Testis (tissue), 3 donors: Measurements from ENCODE around the gene OSTF1. TPM values are rescaled to one million over a fixed set of nuclear protein-coding genes. Genes with fewer than 3 reads are reported as not detected.

ENCODE experiments used
- DNase-seq: peaks from one replicate; pipeline ENCODE4 v3.0.0-alpha.2; 2019
- H3K27ac ChIP-seq, 2 donors: fragments of 200-600 bp; sonication (generic); one replicate each; pipeline ENCODE4 v1.5.1; 2019
- H3K27me3 ChIP-seq: fragments of 200-600 bp; sonication (generic); one replicate; pipeline ENCODE4 v1.5.1; 2019
- H3K36me3 ChIP-seq: fragments of 200-600 bp; sonication (generic); one replicate; pipeline ENCODE4 v1.5.1; 2017; ENCODE audit warnings: low read depth; ENCODE audit errors: missing control alignments
- H3K4me1 ChIP-seq: fragments of 200-600 bp; sonication (generic); one replicate; pipeline ENCODE4 v1.5.1; 2019
- H3K4me3 ChIP-seq, 2 donors: fragments of 200-600 bp; sonication (generic); one replicate each; pipeline ENCODE4 v1.5.1; 2017 to 2019
- H3K9me3 ChIP-seq: fragments of 200-600 bp; sonication (generic); one replicate; pipeline ENCODE4 v1.5.1; 2017
- POLR2A ChIP-seq: fragments of 450-650 bp; IDR thresholded peaks from one replicate; pipeline ENCODE4 v1.6.1; 2017; ENCODE audit warnings: antibody characterized with exemption, mild to moderate bottlenecking, moderate library complexity
- WGBS, 2 donors: methylation state at CpG; one replicate each; pipeline ENCODE4 v1.1.5; 2018; 5-methylcytosine and 5-hydroxymethylcytosine counted together
- intact Hi-C: fragments of 100-400 bp; cut with DNase I; formaldehyde crosslinking; loops from one replicate; pipeline ENCODE4 v1.15.1; 2023; ENCODE audit warnings: low total_unique reads
- polyA plus RNA-seq: library from polyadenylated mRNA; stranded (reverse); fragments of 350-450 nt; fragmentation: Illumina TruSeq; extraction: RNeasy Lipid Tissue Mini Kit (QIAGEN cat#74804); gene quantifications from one replicate; pipeline ENCODE4 v1.2.3, GENCODE V29; 2014; ENCODE audit warnings: low read depth, low replicate concordance; ENCODE audit not compliant: insufficient read depth
- total RNA-seq, 2 donors: library from RNA; depleted of rRNA; stranded (reverse); fragments of >200 nt; gene quantifications; one replicate each; pipeline ENCODE4 v1.2.3, GENCODE V29; 2016
- TF ChIP-seq, protein P1 (sequence below), 3 experiments: fragments of 450-650 bp in 2 of 3; fragments of 200-600 bp in 1 of 3; sonication (generic) in 1 of 3; IDR thresholded peaks; one replicate each; pipeline ENCODE4 v1.5.1; 2016 to 2019; ENCODE audit warnings: antibody characterized with exemption in 3 of 3, mild to moderate bottlenecking in 2 of 3, moderate library complexity in 1 of 3

Gene OSTF1
- total and polyA plus RNA-seq, 3 donors from 2014 or later, result 25.2 to 34.2 (median 25.6) TPM

- intact Hi-C loops, result no loop called here
These were observed 61.5 kb downstream of the OSTF1 start for GRCh38 chr9:75149841-75150241.

DNA sequence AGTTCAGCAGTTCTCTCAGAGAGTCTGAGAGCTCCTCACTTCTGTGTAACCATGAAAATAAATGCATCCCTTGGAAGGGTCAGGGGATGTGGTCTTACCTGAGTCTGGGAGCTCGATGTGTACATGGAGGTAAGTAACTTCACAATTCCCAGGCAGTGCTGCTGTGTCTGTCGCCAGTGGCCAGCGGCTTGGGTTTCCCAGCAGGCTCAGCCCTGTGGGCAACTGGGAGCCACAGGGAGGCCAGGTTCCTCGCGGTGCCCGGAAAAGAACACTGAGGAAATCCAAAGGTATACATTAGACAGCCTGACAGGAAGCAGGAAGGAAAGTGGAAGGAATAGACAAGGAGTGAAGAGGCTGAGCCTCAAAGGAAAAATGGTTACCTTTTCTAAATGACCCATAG, 62.2 kb downstream of the OSTF1 start:
- no peak overlapping the region for H3K4me3 ChIP-seq
- DNase-seq, result no peak
- TF ChIP-seq, protein P1, sequence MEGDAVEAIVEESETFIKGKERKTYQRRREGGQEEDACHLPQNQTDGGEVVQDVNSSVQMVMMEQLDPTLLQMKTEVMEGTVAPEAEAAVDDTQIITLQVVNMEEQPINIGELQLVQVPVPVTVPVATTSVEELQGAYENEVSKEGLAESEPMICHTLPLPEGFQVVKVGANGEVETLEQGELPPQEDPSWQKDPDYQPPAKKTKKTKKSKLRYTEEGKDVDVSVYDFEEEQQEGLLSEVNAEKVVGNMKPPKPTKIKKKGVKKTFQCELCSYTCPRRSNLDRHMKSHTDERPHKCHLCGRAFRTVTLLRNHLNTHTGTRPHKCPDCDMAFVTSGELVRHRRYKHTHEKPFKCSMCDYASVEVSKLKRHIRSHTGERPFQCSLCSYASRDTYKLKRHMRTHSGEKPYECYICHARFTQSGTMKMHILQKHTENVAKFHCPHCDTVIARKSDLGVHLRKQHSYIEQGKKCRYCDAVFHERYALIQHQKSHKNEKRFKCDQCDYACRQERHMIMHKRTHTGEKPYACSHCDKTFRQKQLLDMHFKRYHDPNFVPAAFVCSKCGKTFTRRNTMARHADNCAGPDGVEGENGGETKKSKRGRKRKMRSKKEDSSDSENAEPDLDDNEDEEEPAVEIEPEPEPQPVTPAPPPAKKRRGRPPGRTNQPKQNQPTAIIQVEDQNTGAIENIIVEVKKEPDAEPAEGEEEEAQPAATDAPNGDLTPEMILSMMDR (IDR thresholded peaks at IDR 0.05), result no peak
- no peak for TF ChIP-seq POLR2A
- no peaks in the 10 kb centered on the region for H3K4me1 ChIP-seq
- intact Hi-C loops, result no loop called here
- H3K9me3 ChIP-seq, result no peaks in the 10 kb centered on the region
- H3K36me3 ChIP-seq, result no peaks in the 10 kb centered on the region
- 98% methylated on average over 6 of the region's 6 CpGs for WGBS, 2 donors
- H3K27me3 ChIP-seq, result no peaks in the 10 kb centered on the region
- H3K27ac ChIP-seq, result no peak overlapping the region

More at GRCh38 chr9:75149841-75150241, 61.5 kb downstream of the OSTF1 start:
- no peak for DNase-seq
- TF ChIP-seq POLR2A, result no peak
- TF ChIP-seq, protein P1 (IDR thresholded peaks at IDR 0.05), result no peak
- Histone ChIP-seq H3K27ac (no peak overlapping the region), H3K4me1 (no peaks in the 10 kb centered on the region), H3K36me3 (no peaks in the 10 kb centered on the region), H3K9me3 (no peaks in the 10 kb centered on the region), H3K4me3 (no peak overlapping the region), H3K27me3 (no peaks in the 10 kb centered on the region)
- 71 to 88% methylated on average over 6 of the region's 6 CpGs for WGBS, 2 donors

GRCh38 chr9:75152416-75152815, 64.1 kb downstream of the OSTF1 start:
- no peaks in the 10 kb centered on the region for H3K4me1 ChIP-seq
- no peaks in the 10 kb centered on the region for H3K36me3 ChIP-seq
- no peaks in the 10 kb centered on the region for H3K27me3 ChIP-seq
- intact Hi-C loops, result no loop called here
- TF ChIP-seq, protein P1 (IDR thresholded peaks at IDR 0.05), result no peak
- no peak for TF ChIP-seq POLR2A
- DNase-seq, result no peak
- H3K4me3 ChIP-seq, result no peak overlapping the region
- WGBS, 2 donors, result 97 to 100% methylated on average over 2 to 5 of the region's 5 CpGs
- no peaks in the 10 kb centered on the region for H3K9me3 ChIP-seq
- no peak overlapping the region for H3K27ac ChIP-seq

- 0 to 93% methylated on average over 1 of the region's 1 CpG for WGBS, 2 donors
- intact Hi-C loops, result no loop called here
- H3K36me3 ChIP-seq, result no peaks in the 10 kb centered on the region
- no peak for DNase-seq
- H3K9me3 ChIP-seq, result no peaks in the 10 kb centered on the region
- TF ChIP-seq POLR2A, result no peak
- TF ChIP-seq, protein P1 (IDR thresholded peaks at IDR 0.05), result no peak
- H3K27me3 ChIP-seq, result no peaks in the 10 kb centered on the region
- H3K27ac ChIP-seq, result no peak overlapping the region
- no peaks in the 10 kb centered on the region for H3K4me1 ChIP-seq
- H3K4me3 ChIP-seq, result no peak overlapping the region
These were observed 68.5 kb downstream of the OSTF1 start for GRCh38 chr9:75156858-75157257.

- 67 to 72% methylated on average over 2 of the region's 2 CpGs for WGBS, 2 donors
- Histone ChIP-seq H3K9me3 (no peaks in the 10 kb centered on the region), H3K27ac (no peak overlapping the region), H3K4me1 (no peaks in the 10 kb centered on the region), H3K36me3 (no peaks in the 10 kb centered on the region), H3K27me3 (no peaks in the 10 kb centered on the region), H3K4me3 (no peak overlapping the region)
- intact Hi-C loops, result no loop called here
- TF ChIP-seq POLR2A, result no peak
- TF ChIP-seq, protein P1 (IDR thresholded peaks at IDR 0.05), result no peak
- DNase-seq, result no peak
These were observed 73.0 kb downstream of the OSTF1 start for GRCh38 chr9:75161116-75161857.
